ENCODE data around the gene PODNL1. TPM values are rescaled to one million over a fixed set of nuclear protein-coding genes. Genes with fewer than 3 reads are reported as not detected.

PODNL1 gene
- total and polyA plus RNA-seq, 2 of the 13 experiments (the other 11 are each of a cell fraction or from before 2014, with no cell fraction given): 0.18 TPM; not detected in 1

- TF ChIP-seq CTCF (CRISPR knock-in tag; IDR thresholded peaks at IDR 0.05): no peak
- TF ChIP-seq ATAD3A (CRISPR knock-in tag; IDR thresholded peaks at IDR 0.05): no peak
- TF ChIP-seq ATF7 (IDR thresholded peaks at IDR 0.05): peak; percentile 67
- no peak for TF ChIP-seq ATF7 (CRISPR knock-in tag; IDR thresholded peaks at IDR 0.05)
- TF ChIP-seq ZNF749 (CRISPR knock-in tag; IDR thresholded peaks at IDR 0.05; ENCODE audit: borderline replicate concordance): no peak
- TF ChIP-seq HDAC2 (CRISPR knock-in tag; IDR thresholded peaks at IDR 0.05): no peak
- TF ChIP-seq CHCHD3 (CRISPR knock-in tag; IDR thresholded peaks at IDR 0.05): no peak
Measured at GRCh38 chr19:13959141-13959961, 21.1 kb upstream of the PODNL1 start (continued).

- FAIRE-seq: no peak
- Histone ChIP-seq H3K27ac (ENCODE audit: extremely low read length, insufficient read depth, low read length) (no peak overlapping the region), H3K9me3 (ENCODE audit: low read length) (no peaks in the 10 kb centered on the region), H3K9ac (ENCODE audit: insufficient read depth, low read depth, low read length) (no peak overlapping the region), H3K27me3 (ENCODE audit: control insufficient read depth in 1 of 2, insufficient read depth in 2 of 2, low read length in 2 of 2) (no peaks in the 10 kb centered on the region; a peak in 1 of 5 replicates), H3K79me2 (ENCODE audit: insufficient read depth, low read length) (peaks cover 11% of the 10 kb centered on the region), H3K4me2 (ENCODE audit: low read depth, low read length) (no peak overlapping the region), H4K20me1 (ENCODE audit: insufficient read depth, low read length) (no peaks in the 10 kb centered on the region), H3K4me3 (replicated peaks in 1 of 3; ENCODE audit: insufficient read depth in 1 of 3, low read depth in 2 of 3, low read length in 3 of 3) (no peak overlapping the region), H2AFZ (ENCODE audit: low read length) (no peak overlapping the region), H3K4me1 (ENCODE audit: insufficient read depth, low read length) (peaks cover 10% of the 10 kb centered on the region), H3K36me3 (replicated peaks in 1 of 2; ENCODE audit: control insufficient read depth in 1 of 2, insufficient read depth in 2 of 2, low read length in 2 of 2) (peaks cover 19 to 55% of the 10 kb centered on the region in 2 experiments; a peak in 4 of 5 replicates)
- intact Hi-C loops (cut with micrococcal nuclease; ENCODE audit: unreplicated experiment): no loop called here
- BruUV-seq (replicated peaks): no TSS peak
- CTCF ChIA-PET (ENCODE audit: low intra/inter-chr PET ratio, low total read pairs): no interaction called here
- 98% methylated on average over 6 of the region's 12 CpGs for WGBS (ENCODE audit: low lambda C conversion rate)
- POLR2A ChIA-PET: no interaction called here
- no peak for ATAC-seq
- no peak for TF ChIP-seq MZF1 (CRISPR knock-in tag; IDR thresholded peaks at IDR 0.05; ENCODE audit: borderline replicate concordance)
- TF ChIP-seq MAFG (CRISPR knock-in tag; IDR thresholded peaks at IDR 0.05): no peak
- TF ChIP-seq KDM3A (CRISPR knock-in tag; IDR thresholded peaks at IDR 0.05; ENCODE audit: low read depth): no peak
- TF ChIP-seq ERF (CRISPR knock-in tag; IDR thresholded peaks at IDR 0.05): no peak
- TF ChIP-seq RCOR2 (CRISPR knock-in tag; IDR thresholded peaks at IDR 0.05): no peak
- TF ChIP-seq DMTF1 (CRISPR knock-in tag; IDR thresholded peaks at IDR 0.05): no peak
- no peak for TF ChIP-seq ZNF768 (CRISPR knock-in tag; IDR thresholded peaks at IDR 0.05)
- no peak for TF ChIP-seq RFX5 (IDR thresholded peaks at IDR 0.05; ENCODE audit: low read depth, low read length)
- no peak for TF ChIP-seq ZBTB26 (CRISPR knock-in tag; IDR thresholded peaks at IDR 0.05; ENCODE audit: borderline replicate concordance)
- TF ChIP-seq NCOA2 (CRISPR knock-in tag; IDR thresholded peaks at IDR 0.05): no peak
- TF ChIP-seq ZNF317 (CRISPR knock-in tag; IDR thresholded peaks at IDR 0.05): no peak
- no peak for TF ChIP-seq TSC22D2 (CRISPR knock-in tag; IDR thresholded peaks at IDR 0.05; ENCODE audit: borderline replicate concordance)
- TF ChIP-seq ARID2 (CRISPR knock-in tag; IDR thresholded peaks at IDR 0.05; ENCODE audit: borderline replicate concordance): no peak
- DNase-seq (ENCODE audit: low spot score): no peak
- in situ Hi-C loops (cut with HindIII; ENCODE audit: extremely low pct_ligation_motif_present, low pct_unique_long_range_greater_than_20kb): no loop called here
Measured at GRCh38 chr19:13958043-13958442, 19.8 kb upstream of the PODNL1 start.
